ENCODE data around the gene GGT7. TPM values are rescaled to one million over a fixed set of nuclear protein-coding genes. Genes with fewer than 3 reads are reported as not detected.
A peak's percentile ranks its signal among the peaks of the same experiment; 100 is the strongest.

The GGT7 gene
- total and polyA plus RNA-seq, 9 of the 15 experiments (the other 6 are each of a cell fraction or from before 2014, with no cell fraction given), result 0.04 to 18.3 (median 5.9) TPM

DNA sequence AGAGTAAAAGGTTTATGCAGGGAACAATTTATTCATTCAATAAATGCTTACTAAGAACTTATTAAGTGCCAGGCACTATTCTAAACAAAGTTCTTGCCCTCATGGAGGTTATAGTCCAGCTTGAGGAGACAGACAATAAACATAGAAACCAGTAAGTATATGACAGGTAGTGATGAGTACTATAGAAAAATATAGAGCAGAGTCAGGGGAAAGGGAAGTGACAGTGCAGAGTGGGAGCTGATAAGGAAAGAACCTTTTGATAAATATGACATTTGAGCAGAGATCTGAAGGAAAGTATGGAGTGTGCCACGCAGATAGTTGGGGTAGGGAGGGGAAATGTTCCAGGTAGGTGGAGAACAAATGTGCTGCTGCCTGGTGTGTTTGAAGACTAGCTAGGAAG lies 15.8 kb upstream of the GGT7 start (continued):
- TF ChIP-seq CREB5 (CRISPR knock-in tag; IDR thresholded peaks at IDR 0.05) (no peak), TFAM (CRISPR knock-in tag; conservative IDR thresholded peaks at IDR 0.05) (no peak), ZFX (CRISPR knock-in tag; IDR thresholded peaks at IDR 0.05) (no peak), CCAR2 (IDR thresholded peaks at IDR 0.05; ENCODE audit: low read depth, low read length) (no peak), FOXA1 (IDR thresholded peaks at IDR 0.05; ENCODE audit: borderline replicate concordance) (no peak), KDM1A (IDR thresholded peaks at IDR 0.05) (peak; percentile 79 to 83), PYGO2 (tag; IDR thresholded peaks at IDR 0.05) (no peak), EGR1 (conservative IDR thresholded peaks at IDR 0.05) (no peak), HSF4 (CRISPR knock-in tag; IDR thresholded peaks at IDR 0.05; ENCODE audit: borderline replicate concordance) (no peak; the same call in 1 of the 2 replicates), TCF7 (IDR thresholded peaks at IDR 0.05; ENCODE audit: borderline replicate concordance) (peak; percentile 88), ZNF347 (CRISPR knock-in tag; IDR thresholded peaks at IDR 0.05; ENCODE audit: low read depth) (no peak), CAMTA2 (CRISPR knock-in tag; conservative IDR thresholded peaks at IDR 0.05) (no peak), GTF2F1 (IDR thresholded peaks at IDR 0.05; ENCODE audit: low read depth, low read length) (no peak), HMGN3 (IDR thresholded peaks at IDR 0.05; ENCODE audit: borderline replicate concordance, extremely low read depth, insufficient read length, low read depth, low read length) (no peak), FIP1L1 (IDR thresholded peaks at IDR 0.05; ENCODE audit: low read depth, low read length, poor library complexity, severe bottlenecking) (no peak), GATA2 (CRISPR knock-in tag; IDR thresholded peaks at IDR 0.05) (peak; percentile 51), OTX1 (CRISPR knock-in tag; IDR thresholded peaks at IDR 0.05) (0 out of 2 replicates have a peak, but pooled peaks have one; percentile 24), NFIC (IDR thresholded peaks at IDR 0.05) (peak; percentile 68), SRSF3 (IDR thresholded peaks at IDR 0.05; ENCODE audit: insufficient read depth, low read length) (no peak), ZNF175 (CRISPR knock-in tag; IDR thresholded peaks at IDR 0.05; ENCODE audit: low read depth) (0 out of 2 replicates have a peak, but pooled peaks have one; percentile 29), ZNF24 (IDR thresholded peaks at IDR 0.05) (no peak), ELF4 (CRISPR knock-in tag; IDR thresholded peaks at IDR 0.05) (no peak)
- TF ChIP-seq, protein P1, sequence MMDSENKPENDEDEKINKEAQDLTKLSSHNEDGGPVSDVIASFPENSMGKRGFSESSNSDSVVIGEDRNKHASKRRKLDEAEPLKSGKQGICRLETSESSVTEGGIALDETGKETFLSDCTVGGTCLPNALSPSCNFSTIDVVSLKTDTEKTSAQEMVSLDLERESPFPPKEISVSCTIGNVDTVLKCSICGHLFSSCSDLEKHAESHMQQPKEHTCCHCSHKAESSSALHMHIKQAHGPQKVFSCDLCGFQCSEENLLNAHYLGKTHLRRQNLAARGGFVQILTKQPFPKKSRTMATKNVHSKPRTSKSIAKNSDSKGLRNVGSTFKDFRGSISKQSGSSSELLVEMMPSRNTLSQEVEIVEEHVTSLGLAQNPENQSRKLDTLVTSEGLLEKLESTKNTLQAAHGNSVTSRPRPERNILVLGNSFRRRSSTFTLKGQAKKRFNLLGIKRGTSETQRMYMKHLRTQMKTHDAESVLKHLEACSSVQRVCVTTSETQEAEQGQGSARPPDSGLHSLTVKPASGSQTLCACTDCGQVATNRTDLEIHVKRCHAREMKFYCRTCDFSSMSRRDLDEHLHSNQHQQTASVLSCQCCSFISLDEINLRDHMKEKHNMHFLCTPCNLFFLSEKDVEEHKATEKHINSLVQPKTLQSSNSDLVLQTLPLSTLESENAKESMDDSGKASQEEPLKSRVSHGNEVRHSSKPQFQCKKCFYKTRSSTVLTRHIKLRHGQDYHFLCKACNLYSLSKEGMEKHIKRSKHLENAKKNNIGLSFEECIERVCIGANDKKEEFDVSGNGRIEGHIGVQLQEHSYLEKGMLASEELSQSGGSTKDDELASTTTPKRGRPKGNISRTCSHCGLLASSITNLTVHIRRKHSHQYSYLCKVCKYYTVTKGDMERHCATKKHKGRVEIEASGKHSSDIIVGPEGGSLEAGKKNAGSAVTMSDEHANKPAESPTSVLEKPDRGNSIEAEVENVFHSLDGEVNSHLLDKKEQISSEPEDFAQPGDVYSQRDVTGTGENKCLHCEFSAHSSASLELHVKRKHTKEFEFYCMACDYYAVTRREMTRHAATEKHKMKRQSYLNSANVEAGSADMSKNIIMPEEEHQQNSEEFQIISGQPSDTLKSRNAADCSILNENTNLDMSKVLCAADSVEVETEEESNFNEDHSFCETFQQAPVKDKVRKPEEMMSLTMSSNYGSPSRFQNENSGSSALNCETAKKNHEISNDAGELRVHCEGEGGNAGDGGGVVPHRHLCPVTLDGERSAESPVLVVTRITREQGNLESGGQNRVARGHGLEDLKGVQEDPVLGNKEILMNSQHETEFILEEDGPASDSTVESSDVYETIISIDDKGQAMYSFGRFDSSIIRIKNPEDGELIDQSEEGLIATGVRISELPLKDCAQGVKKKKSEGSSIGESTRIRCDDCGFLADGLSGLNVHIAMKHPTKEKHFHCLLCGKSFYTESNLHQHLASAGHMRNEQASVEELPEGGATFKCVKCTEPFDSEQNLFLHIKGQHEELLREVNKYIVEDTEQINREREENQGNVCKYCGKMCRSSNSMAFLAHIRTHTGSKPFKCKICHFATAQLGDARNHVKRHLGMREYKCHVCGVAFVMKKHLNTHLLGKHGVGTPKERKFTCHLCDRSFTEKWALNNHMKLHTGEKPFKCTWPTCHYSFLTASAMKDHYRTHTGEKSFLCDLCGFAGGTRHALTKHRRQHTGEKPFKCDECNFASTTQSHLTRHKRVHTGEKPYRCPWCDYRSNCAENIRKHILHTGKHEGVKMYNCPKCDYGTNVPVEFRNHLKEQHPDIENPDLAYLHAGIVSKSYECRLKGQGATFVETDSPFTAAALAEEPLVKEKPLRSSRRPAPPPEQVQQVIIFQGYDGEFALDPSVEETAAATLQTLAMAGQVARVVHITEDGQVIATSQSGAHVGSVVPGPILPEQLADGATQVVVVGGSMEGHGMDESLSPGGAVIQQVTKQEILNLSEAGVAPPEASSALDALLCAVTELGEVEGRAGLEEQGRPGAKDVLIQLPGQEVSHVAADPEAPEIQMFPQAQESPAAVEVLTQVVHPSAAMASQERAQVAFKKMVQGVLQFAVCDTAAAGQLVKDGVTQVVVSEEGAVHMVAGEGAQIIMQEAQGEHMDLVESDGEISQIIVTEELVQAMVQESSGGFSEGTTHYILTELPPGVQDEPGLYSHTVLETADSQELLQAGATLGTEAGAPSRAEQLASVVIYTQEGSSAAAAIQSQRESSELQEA (IDR thresholded peaks at IDR 0.05; ENCODE audit: low read depth), result no peak
